ENCODE measurements around the gene RNF39.

DNA sequence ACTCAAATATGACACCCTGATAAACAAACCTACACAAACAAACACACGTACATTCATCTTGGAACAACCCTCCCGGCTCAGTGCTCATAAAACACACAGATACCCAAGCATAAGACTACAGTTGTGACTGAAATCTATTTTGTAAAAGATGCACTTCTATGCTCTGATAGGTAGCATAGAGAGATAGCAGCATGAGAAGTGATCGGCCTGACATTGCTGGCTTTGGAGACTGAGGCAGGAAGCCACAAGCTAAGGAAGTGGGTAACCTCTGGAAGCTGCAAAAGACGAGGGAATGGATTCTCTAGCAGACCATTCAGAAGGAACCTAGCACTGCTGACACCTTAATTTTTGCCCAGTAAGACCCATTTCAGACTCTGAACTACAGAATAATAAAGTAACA, 1.6 kb upstream of the RNF39 start:
- TF ChIP-seq, protein P1, sequence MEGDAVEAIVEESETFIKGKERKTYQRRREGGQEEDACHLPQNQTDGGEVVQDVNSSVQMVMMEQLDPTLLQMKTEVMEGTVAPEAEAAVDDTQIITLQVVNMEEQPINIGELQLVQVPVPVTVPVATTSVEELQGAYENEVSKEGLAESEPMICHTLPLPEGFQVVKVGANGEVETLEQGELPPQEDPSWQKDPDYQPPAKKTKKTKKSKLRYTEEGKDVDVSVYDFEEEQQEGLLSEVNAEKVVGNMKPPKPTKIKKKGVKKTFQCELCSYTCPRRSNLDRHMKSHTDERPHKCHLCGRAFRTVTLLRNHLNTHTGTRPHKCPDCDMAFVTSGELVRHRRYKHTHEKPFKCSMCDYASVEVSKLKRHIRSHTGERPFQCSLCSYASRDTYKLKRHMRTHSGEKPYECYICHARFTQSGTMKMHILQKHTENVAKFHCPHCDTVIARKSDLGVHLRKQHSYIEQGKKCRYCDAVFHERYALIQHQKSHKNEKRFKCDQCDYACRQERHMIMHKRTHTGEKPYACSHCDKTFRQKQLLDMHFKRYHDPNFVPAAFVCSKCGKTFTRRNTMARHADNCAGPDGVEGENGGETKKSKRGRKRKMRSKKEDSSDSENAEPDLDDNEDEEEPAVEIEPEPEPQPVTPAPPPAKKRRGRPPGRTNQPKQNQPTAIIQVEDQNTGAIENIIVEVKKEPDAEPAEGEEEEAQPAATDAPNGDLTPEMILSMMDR (CRISPR knock-in tag; IDR thresholded peaks at IDR 0.05): no peak
- TF ChIP-seq FOXK1 (CRISPR knock-in tag; IDR thresholded peaks at IDR 0.05; ENCODE audit: borderline replicate concordance, low read depth) (no peak), ZNF749 (CRISPR knock-in tag; IDR thresholded peaks at IDR 0.05; ENCODE audit: borderline replicate concordance) (no peak), POLR2A (IDR thresholded peaks at IDR 0.05; ENCODE audit: insufficient read depth in 1 of 2, low read depth in 2 of 2, low read length in 2 of 2) (no peak), THYN1 (CRISPR knock-in tag; IDR thresholded peaks at IDR 0.05; ENCODE audit: borderline replicate concordance, low read depth) (no peak), HDAC1 (CRISPR knock-in tag; IDR thresholded peaks at IDR 0.05) (no peak), ZNF329 (CRISPR knock-in tag; IDR thresholded peaks at IDR 0.05; ENCODE audit: low read depth) (no peak), NFKBIZ (CRISPR knock-in tag; IDR thresholded peaks at IDR 0.05) (no peak)
- TF ChIP-seq, protein P2, sequence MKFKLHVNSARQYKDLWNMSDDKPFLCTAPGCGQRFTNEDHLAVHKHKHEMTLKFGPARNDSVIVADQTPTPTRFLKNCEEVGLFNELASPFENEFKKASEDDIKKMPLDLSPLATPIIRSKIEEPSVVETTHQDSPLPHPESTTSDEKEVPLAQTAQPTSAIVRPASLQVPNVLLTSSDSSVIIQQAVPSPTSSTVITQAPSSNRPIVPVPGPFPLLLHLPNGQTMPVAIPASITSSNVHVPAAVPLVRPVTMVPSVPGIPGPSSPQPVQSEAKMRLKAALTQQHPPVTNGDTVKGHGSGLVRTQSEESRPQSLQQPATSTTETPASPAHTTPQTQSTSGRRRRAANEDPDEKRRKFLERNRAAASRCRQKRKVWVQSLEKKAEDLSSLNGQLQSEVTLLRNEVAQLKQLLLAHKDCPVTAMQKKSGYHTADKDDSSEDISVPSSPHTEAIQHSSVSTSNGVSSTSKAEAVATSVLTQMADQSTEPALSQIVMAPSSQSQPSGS (CRISPR knock-in tag; IDR thresholded peaks at IDR 0.05): no peak
- TF ChIP-seq, protein P3, sequence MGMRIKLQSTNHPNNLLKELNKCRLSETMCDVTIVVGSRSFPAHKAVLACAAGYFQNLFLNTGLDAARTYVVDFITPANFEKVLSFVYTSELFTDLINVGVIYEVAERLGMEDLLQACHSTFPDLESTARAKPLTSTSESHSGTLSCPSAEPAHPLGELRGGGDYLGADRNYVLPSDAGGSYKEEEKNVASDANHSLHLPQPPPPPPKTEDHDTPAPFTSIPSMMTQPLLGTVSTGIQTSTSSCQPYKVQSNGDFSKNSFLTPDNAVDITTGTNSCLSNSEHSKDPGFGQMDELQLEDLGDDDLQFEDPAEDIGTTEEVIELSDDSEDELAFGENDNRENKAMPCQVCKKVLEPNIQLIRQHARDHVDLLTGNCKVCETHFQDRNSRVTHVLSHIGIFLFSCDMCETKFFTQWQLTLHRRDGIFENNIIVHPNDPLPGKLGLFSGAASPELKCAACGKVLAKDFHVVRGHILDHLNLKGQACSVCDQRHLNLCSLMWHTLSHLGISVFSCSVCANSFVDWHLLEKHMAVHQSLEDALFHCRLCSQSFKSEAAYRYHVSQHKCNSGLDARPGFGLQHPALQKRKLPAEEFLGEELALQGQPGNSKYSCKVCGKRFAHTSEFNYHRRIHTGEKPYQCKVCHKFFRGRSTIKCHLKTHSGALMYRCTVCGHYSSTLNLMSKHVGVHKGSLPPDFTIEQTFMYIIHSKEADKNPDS (CRISPR knock-in tag; IDR thresholded peaks at IDR 0.05): no peak
- TF ChIP-seq, protein P4, sequence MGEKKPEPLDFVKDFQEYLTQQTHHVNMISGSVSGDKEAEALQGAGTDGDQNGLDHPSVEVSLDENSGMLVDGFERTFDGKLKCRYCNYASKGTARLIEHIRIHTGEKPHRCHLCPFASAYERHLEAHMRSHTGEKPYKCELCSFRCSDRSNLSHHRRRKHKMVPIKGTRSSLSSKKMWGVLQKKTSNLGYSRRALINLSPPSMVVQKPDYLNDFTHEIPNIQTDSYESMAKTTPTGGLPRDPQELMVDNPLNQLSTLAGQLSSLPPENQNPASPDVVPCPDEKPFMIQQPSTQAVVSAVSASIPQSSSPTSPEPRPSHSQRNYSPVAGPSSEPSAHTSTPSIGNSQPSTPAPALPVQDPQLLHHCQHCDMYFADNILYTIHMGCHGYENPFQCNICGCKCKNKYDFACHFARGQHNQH (CRISPR knock-in tag; IDR thresholded peaks at IDR 0.05): no peak

All from HepG2 (cell line).